ENCODE measurements around the gene PTTG1. TPM values are rescaled to one million over a fixed set of nuclear protein-coding genes. Genes with fewer than 3 reads are reported as not detected.

The PTTG1 gene
- total and polyA plus RNA-seq, 12 donors: 2.2 to 56.3 (median 6.0) TPM

DNA sequence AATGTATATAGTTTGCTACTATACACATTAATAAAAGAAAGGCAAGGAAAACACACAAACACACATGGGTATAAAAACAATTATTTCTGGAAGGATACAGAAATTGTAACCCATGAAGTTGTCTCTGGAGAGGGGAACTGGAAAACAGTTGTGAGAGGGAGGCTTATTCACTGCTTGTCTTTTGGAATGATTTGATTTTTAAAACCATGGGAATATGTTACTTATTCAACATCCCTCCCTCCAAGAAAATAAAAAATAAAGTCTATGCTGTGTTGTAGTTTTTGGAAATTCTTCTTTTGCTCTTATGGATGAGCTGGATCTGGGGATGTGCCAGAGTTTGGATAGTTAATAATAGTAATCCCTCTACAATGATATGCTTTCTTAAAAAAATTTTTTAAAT lies 45.2 kb upstream of the PTTG1 start:
- H3K4me3 ChIP-seq: no peak overlapping the region
- no peaks in the 10 kb centered on the region for H3K27me3 ChIP-seq
- H3K36me3 ChIP-seq (replicated peaks in 1 of 2): no peaks in the 10 kb centered on the region
- intact Hi-C loops (cut with DNase I): no loop called here
- H3K27ac ChIP-seq: no peak overlapping the region
- DNase-seq: no peak
- H3K9me3 ChIP-seq (replicated peaks in 1 of 3): no peaks in the 10 kb centered on the region
- TF ChIP-seq, protein P1, sequence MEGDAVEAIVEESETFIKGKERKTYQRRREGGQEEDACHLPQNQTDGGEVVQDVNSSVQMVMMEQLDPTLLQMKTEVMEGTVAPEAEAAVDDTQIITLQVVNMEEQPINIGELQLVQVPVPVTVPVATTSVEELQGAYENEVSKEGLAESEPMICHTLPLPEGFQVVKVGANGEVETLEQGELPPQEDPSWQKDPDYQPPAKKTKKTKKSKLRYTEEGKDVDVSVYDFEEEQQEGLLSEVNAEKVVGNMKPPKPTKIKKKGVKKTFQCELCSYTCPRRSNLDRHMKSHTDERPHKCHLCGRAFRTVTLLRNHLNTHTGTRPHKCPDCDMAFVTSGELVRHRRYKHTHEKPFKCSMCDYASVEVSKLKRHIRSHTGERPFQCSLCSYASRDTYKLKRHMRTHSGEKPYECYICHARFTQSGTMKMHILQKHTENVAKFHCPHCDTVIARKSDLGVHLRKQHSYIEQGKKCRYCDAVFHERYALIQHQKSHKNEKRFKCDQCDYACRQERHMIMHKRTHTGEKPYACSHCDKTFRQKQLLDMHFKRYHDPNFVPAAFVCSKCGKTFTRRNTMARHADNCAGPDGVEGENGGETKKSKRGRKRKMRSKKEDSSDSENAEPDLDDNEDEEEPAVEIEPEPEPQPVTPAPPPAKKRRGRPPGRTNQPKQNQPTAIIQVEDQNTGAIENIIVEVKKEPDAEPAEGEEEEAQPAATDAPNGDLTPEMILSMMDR (IDR thresholded peaks at IDR 0.05): no peak
- no peak for TF ChIP-seq POLR2A (IDR thresholded peaks at IDR 0.05)
- H3K4me1 ChIP-seq (replicated peaks in 1 of 2): no peaks in the 10 kb centered on the region

DNA sequence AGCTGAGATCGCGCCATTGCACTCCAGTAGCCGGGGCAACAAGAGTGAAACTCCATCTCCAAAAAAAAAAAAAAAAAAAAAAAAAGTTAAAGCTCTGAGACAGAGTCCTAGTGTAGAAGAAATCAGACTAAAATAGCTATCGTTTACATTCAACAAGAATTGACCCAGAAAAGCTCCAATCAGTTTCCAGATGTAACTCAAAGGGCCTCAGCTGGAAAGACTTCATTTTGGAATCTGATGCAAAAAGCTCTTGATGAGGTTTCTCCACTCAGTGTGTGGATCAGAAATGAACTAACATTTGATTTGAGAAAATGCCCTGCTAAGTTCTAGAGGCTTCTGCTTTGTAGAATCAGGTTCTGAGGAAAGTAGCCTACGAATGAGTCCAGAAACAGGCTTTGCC lies 44.0 kb upstream of the PTTG1 start:
- no peak for DNase-seq
- H3K4me1 ChIP-seq (replicated peaks in 1 of 2): no peaks in the 10 kb centered on the region
- no peaks in the 10 kb centered on the region for H3K36me3 ChIP-seq (replicated peaks in 1 of 2)
- no peaks in the 10 kb centered on the region for H3K9me3 ChIP-seq (replicated peaks in 1 of 3)
- no peaks in the 10 kb centered on the region for H3K27me3 ChIP-seq
- TF ChIP-seq POLR2A (IDR thresholded peaks at IDR 0.05): no peak
- TF ChIP-seq, protein P1 (IDR thresholded peaks at IDR 0.05): no peak
- H3K27ac ChIP-seq: no peak overlapping the region
- intact Hi-C loops (cut with DNase I): no loop called here
- 86 to 90% (median 88%) methylated on average over 5 of the region's 5 CpGs for WGBS, 4 donors
- no peak overlapping the region for H3K4me3 ChIP-seq

DNA sequence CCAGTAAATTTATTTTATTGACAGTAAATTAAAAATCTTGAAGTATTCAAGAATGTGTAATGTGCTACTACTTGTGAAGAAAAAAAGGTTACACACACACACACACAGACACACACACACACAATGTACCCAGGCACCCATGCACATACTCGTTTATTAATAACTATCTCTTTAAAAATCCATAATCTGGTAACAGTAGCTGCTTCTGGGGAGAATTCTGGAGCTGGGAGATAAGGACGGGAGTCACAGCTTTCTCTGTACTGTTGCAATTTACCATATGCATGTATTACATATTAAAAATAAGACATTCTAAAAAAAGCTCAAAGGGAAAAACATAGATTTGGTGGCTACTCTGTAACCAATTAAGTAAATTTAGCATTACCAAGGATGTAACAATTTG lies 43.3 kb upstream of the PTTG1 start:
- Histone ChIP-seq H3K36me3 (replicated peaks in 1 of 2) (no peaks in the 10 kb centered on the region), H3K27ac (no peak overlapping the region), H3K4me3 (no peak overlapping the region), H3K9me3 (replicated peaks in 1 of 3) (no peaks in the 10 kb centered on the region), H3K4me1 (replicated peaks in 1 of 2) (no peaks in the 10 kb centered on the region), H3K27me3 (no peaks in the 10 kb centered on the region)
- no peak for DNase-seq
- intact Hi-C loops (cut with DNase I): no loop called here
- 43 to 70% (median 60%) methylated on average over 2 of the region's 2 CpGs for WGBS, 4 donors
- TF ChIP-seq, protein P1 (IDR thresholded peaks at IDR 0.05): no peak

DNA sequence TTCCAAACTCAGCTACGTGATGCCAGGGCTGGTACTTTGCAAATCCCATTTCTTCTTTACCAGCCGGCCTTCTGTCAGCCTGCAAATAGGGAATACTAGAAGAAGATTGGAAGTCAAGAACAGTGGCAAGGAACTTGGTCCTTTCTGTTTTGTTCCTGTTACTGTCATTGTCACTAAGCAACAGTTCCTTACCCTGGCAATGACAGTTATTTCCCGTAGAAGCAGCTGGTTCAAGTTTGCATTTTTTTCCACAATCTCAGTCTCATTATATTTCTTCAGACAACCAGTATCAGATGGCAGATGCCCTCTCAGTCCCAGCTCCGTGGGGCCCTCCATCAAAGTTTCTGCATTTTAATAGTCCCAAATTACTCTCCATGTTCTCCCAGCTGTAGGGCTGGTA lies 42.1 kb upstream of the PTTG1 start:
- intact Hi-C loops (cut with DNase I): no loop called here
- Histone ChIP-seq H3K27me3 (no peaks in the 10 kb centered on the region), H3K36me3 (replicated peaks in 1 of 2) (no peaks in the 10 kb centered on the region), H3K4me3 (no peak overlapping the region), H3K4me1 (replicated peaks in 1 of 2) (no peaks in the 10 kb centered on the region), H3K27ac (no peak overlapping the region), H3K9me3 (replicated peaks in 1 of 3) (no peaks in the 10 kb centered on the region)
- 58 to 67% (median 61%) methylated on average over 4 of the region's 4 CpGs for WGBS, 4 donors
- DNase-seq: no peak
- TF ChIP-seq, protein P1 (IDR thresholded peaks at IDR 0.05): no peak
- no peak for TF ChIP-seq POLR2A (IDR thresholded peaks at IDR 0.05)
